ENCODE results near the gene MAX. TPM values are rescaled to one million over a fixed set of nuclear protein-coding genes. Genes with fewer than 3 reads are reported as not detected.
A peak's percentile ranks its signal among the peaks of the same experiment; 100 is the strongest.

The MAX gene
- total RNA-seq, 1 experiment from 2014 or later: 68.9 TPM

- H3K4me1 ChIP-seq (ENCODE audit: insufficient read depth, low read length): peaks cover 12% of the 10 kb centered on the region
- H3F3A ChIP-seq (ENCODE audit: low read length, unreplicated experiment): no peaks in the 10 kb centered on the region
- peaks cover 4% of the 10 kb centered on the region for H3K36me3 ChIP-seq (ENCODE audit: low read depth, low read length)
- no peak overlapping the region for H3K4me3 ChIP-seq (ENCODE audit: low read length)
- DNase-seq (no peak), ATAC-seq (no peak)
- BruUV-seq (replicated peaks): no TSS peak
- ChIA-PET POLR2A (ENCODE audit: unreplicated experiment) (interaction anchor here (0.6 kb wide), 1 partner anchor 240 kb away, joined by 3 read pairs; no protein-coding TSS in a partner anchor), CTCF (no interaction called here)
- H3K4me2 ChIP-seq (ENCODE audit: low read length): no peak overlapping the region
- H3K27ac ChIP-seq (ENCODE audit: low read length): no peak overlapping the region
- H4K20me1 ChIP-seq (ENCODE audit: low read length): no peaks in the 10 kb centered on the region
- no peaks in the 10 kb centered on the region for H3K9me2 ChIP-seq (replicated peaks; ENCODE audit: low read length)
- H3K9me3 ChIP-seq (ENCODE audit: low read length): no peaks in the 10 kb centered on the region
- no peak overlapping the region for H2AFZ ChIP-seq (ENCODE audit: low read length)
- intact Hi-C loops (cut with micrococcal nuclease): no loop called here
- no peaks in the 10 kb centered on the region for H3K27me3 ChIP-seq (ENCODE audit: low read length)
- no peaks in the 10 kb centered on the region for H3K79me2 ChIP-seq (ENCODE audit: low read length)
- TF ChIP-seq EZH2 (IDR thresholded peaks at IDR 0.05; ENCODE audit: low read length, unreplicated experiment) (no peak), CTCF (conservative IDR thresholded peaks at IDR 0.05; ENCODE audit: low read depth, low read length) (no peak), EZH2phosphoT487 (IDR thresholded peaks at IDR 0.05; ENCODE audit: borderline replicate concordance, low read length) (no peak)
- no peak overlapping the region for H3K9ac ChIP-seq (ENCODE audit: low read length)
Measured at GRCh38 chr14:65071544-65071943, 30.8 kb downstream of the MAX start.

- H3K9me3 ChIP-seq (ENCODE audit: low read length): no peaks in the 10 kb centered on the region
- POLR2A ChIA-PET (ENCODE audit: unreplicated experiment): interaction anchor here (0.6 kb wide), 1 partner anchor 239 kb away, joined by 3 read pairs; no protein-coding TSS in a partner anchor
- DNase-seq (peak; percentile 64), ATAC-seq (peak; percentile 59)
- no peaks in the 10 kb centered on the region for H3F3A ChIP-seq (ENCODE audit: low read length, unreplicated experiment)
- no peaks in the 10 kb centered on the region for H3K79me2 ChIP-seq (ENCODE audit: low read length)
- intact Hi-C loops (cut with micrococcal nuclease): no loop called here
- H3K4me3 ChIP-seq (ENCODE audit: low read length): peak overlapping the region; percentile 56
- peaks cover 12% of the 10 kb centered on the region for H3K4me1 ChIP-seq (ENCODE audit: insufficient read depth, low read length)
- H3K9ac ChIP-seq (ENCODE audit: low read length): peak overlapping the region; percentile 28
- H2AFZ ChIP-seq (ENCODE audit: low read length): peak overlapping the region; percentile 73
- H3K4me2 ChIP-seq (ENCODE audit: low read length): peak overlapping the region; percentile 77
- no peaks in the 10 kb centered on the region for H3K27me3 ChIP-seq (ENCODE audit: low read length)
- no peaks in the 10 kb centered on the region for H3K9me2 ChIP-seq (replicated peaks; ENCODE audit: low read length)
- peak overlapping the region; percentile 42 for H3K27ac ChIP-seq (ENCODE audit: low read length)
- TF ChIP-seq EZH2 (IDR thresholded peaks at IDR 0.05; ENCODE audit: low read length, unreplicated experiment) (no peak), EZH2phosphoT487 (IDR thresholded peaks at IDR 0.05; ENCODE audit: borderline replicate concordance, low read length) (no peak), CTCF (conservative IDR thresholded peaks at IDR 0.05; ENCODE audit: low read depth, low read length) (no peak)
- no TSS peak for BruUV-seq (replicated peaks)
- CTCF ChIA-PET: interaction anchor here (0.6 kb wide), 1 partner anchor 70 kb away, joined by 9 read pairs; no protein-coding TSS in a partner anchor
- H3K36me3 ChIP-seq (ENCODE audit: low read depth, low read length): peaks cover 9% of the 10 kb centered on the region
- H4K20me1 ChIP-seq (ENCODE audit: low read length): no peaks in the 10 kb centered on the region
Measured at GRCh38 chr14:65070471-65070976, 31.8 kb downstream of the MAX start.

- TF ChIP-seq CTCF (conservative IDR thresholded peaks at IDR 0.05; ENCODE audit: low read depth, low read length) (no peak), EZH2phosphoT487 (IDR thresholded peaks at IDR 0.05; ENCODE audit: borderline replicate concordance, low read length) (no peak), EZH2 (IDR thresholded peaks at IDR 0.05; ENCODE audit: low read length, unreplicated experiment) (no peak)
- ATAC-seq: peak; percentile 15; the same call in 1 of the 2 replicates
- no peak for DNase-seq
- ChIA-PET CTCF (interaction anchor here (0.6 kb wide), 1 partner anchor 70 kb away, joined by 9 read pairs; no protein-coding TSS in a partner anchor), POLR2A (ENCODE audit: unreplicated experiment) (no interaction called here)
- Histone ChIP-seq H3K9me3 (ENCODE audit: low read length) (no peaks in the 10 kb centered on the region), H3K79me2 (ENCODE audit: low read length) (no peaks in the 10 kb centered on the region), H3K9ac (ENCODE audit: low read length) (no peak overlapping the region), H3K4me2 (ENCODE audit: low read length) (peak overlapping the region; percentile 77; the same call in 1 of the 2 replicates), H3K27me3 (ENCODE audit: low read length) (no peaks in the 10 kb centered on the region), H3K27ac (ENCODE audit: low read length) (peak overlapping the region; percentile 42; the same call in 1 of the 2 replicates), H3F3A (ENCODE audit: low read length, unreplicated experiment) (no peaks in the 10 kb centered on the region), H4K20me1 (ENCODE audit: low read length) (no peaks in the 10 kb centered on the region), H2AFZ (ENCODE audit: low read length) (0 out of 2 replicates have a peak overlapping the region, but pooled peaks have one; percentile 73), H3K4me1 (ENCODE audit: insufficient read depth, low read length) (peaks cover 12% of the 10 kb centered on the region), H3K4me3 (ENCODE audit: low read length) (no peak overlapping the region), H3K9me2 (replicated peaks; ENCODE audit: low read length) (no peaks in the 10 kb centered on the region), H3K36me3 (ENCODE audit: low read depth, low read length) (peaks cover 15% of the 10 kb centered on the region)
- intact Hi-C loops (cut with micrococcal nuclease): no loop called here
- BruUV-seq (replicated peaks): no TSS peak
Measured at GRCh38 chr14:65069874-65070413, 32.4 kb downstream of the MAX start.
